ENCODE measurements around the gene MRPL16.

DNA sequence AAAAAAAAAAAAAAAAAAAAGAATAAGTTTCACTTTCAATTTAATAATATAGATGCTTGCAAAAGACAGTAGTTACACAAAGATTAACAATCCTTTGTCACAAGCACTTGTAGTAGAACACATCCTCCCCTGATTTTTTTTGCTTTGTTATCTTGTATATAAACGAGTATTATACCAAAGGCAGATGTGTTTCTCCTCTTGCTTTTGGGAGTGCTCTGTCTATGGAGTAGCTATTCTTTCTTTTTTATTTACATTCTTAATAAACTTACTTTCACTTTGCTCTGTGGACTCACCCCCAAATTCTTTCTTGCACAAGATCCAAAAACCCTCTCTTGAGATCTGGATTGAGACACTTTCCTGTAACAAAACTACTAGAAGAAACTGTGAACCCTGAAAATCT, 3.4 kb upstream of the MRPL16 start:
- TF ChIP-seq, protein P1, sequence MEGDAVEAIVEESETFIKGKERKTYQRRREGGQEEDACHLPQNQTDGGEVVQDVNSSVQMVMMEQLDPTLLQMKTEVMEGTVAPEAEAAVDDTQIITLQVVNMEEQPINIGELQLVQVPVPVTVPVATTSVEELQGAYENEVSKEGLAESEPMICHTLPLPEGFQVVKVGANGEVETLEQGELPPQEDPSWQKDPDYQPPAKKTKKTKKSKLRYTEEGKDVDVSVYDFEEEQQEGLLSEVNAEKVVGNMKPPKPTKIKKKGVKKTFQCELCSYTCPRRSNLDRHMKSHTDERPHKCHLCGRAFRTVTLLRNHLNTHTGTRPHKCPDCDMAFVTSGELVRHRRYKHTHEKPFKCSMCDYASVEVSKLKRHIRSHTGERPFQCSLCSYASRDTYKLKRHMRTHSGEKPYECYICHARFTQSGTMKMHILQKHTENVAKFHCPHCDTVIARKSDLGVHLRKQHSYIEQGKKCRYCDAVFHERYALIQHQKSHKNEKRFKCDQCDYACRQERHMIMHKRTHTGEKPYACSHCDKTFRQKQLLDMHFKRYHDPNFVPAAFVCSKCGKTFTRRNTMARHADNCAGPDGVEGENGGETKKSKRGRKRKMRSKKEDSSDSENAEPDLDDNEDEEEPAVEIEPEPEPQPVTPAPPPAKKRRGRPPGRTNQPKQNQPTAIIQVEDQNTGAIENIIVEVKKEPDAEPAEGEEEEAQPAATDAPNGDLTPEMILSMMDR (IDR thresholded peaks at IDR 0.05; ENCODE audit: low read depth, low read length, poor library complexity, severe bottlenecking) = no peak
- no peak for TF ChIP-seq EZH2phosphoT487 (IDR thresholded peaks at IDR 0.05; ENCODE audit: borderline replicate concordance, low read length)
